GM20431 (cell line): ENCODE measurements around the gene ZFYVE21.

Experiments used
- in situ Hi-C: fragments of 300-500 bp; cut with MseI, MboI; formaldehyde crosslinking; loops from one replicate; pipeline ENCODE4 v1.15.0; 2020; ENCODE audit warnings: low sequenced_read_pairs; ENCODE audit not compliant: unreplicated experiment

The ZFYVE21 gene

GRCh38 chr14:103735439-103735814 lies 19.8 kb downstream of the ZFYVE21 start:
- in situ Hi-C loops: no loop called here

- in situ Hi-C loops: no loop called here
Measured at GRCh38 chr14:103735815-103736545, 20.4 kb downstream of the ZFYVE21 start.

DNA sequence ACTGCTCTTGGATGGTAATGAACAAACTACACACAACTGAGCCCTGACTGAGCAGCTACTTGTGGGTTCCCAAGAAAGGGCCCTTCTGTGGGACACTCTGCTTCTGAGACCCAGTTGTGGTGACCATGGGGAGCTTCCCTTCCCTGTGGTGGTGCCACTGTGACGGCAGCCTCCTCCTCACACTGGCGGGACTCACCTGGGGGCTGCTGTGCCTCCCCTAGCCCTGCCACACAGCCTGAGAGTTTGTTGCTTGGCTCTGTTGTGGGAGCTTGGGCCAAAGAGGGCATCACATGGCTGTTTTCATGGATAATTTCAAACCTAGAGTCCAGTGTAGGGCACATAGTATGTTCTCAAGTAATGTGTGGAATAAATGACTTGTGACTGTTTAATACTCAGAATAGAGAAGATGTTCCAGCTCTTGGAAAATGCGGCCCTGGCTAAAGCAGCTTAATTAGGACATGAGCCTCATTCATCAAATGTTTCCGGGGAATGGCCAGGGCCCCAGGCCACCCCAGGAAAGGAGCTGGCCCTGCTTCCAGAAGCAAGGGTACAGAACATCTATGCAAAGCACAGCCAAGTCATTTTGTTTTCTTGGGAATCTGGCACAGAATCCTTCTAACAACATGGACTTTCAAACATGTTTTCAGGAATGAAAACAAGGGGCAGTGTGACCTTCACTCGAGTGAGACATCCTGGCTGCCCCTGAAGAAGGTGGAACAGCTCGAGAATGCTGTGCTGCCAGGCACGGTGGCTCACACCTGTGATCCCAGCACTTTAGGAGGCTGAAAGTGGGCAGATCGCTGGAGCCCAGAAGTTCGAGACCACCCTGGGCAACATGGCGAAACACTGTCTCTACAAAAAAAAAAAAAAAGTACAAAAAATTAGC lies 21.2 kb downstream of the ZFYVE21 start:
- in situ Hi-C loops: no loop called here

DNA sequence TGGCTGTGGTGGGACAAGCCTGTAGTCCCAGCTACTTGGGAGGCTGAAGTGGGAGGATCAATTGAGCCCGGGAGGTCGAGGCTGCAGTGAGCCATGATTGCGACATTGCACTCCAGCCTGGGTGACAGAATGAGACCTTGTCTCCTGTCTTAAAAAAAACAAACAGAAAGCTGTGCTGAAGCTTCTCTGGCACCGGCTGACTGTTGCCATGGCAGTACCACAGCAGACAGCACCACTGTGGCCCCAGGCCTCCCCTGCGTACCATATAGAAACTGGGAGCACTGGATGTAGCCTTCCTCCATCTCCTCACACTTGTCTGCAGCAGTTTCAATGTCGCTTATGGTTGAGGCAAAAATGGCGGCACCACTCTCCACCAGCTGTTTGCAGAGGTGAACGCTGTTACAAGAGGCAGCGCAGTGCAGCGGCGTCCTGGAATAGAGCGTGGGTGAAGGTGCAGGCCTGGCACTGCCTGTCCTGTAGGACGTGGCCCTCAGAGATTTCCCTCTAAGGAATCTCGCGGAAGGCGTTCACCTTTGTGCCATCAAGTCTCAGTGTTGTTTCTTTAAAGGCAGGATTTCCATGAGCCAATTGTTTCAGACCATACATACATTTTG lies 21.9 kb downstream of the ZFYVE21 start:
- in situ Hi-C loops: no loop called here

GRCh38 chr14:103738166-103738565 lies 22.6 kb downstream of the ZFYVE21 start:
- in situ Hi-C loops: no loop called here

GRCh38 chr14:103738701-103739451 lies 23.3 kb downstream of the ZFYVE21 start:
- in situ Hi-C loops: no loop called here

- in situ Hi-C loops: no loop called here
Measured at GRCh38 chr14:103739466-103739792, 23.8 kb downstream of the ZFYVE21 start.

GRCh38 chr14:103739793-103740501 lies 24.3 kb downstream of the ZFYVE21 start:
- in situ Hi-C loops: no loop called here

DNA sequence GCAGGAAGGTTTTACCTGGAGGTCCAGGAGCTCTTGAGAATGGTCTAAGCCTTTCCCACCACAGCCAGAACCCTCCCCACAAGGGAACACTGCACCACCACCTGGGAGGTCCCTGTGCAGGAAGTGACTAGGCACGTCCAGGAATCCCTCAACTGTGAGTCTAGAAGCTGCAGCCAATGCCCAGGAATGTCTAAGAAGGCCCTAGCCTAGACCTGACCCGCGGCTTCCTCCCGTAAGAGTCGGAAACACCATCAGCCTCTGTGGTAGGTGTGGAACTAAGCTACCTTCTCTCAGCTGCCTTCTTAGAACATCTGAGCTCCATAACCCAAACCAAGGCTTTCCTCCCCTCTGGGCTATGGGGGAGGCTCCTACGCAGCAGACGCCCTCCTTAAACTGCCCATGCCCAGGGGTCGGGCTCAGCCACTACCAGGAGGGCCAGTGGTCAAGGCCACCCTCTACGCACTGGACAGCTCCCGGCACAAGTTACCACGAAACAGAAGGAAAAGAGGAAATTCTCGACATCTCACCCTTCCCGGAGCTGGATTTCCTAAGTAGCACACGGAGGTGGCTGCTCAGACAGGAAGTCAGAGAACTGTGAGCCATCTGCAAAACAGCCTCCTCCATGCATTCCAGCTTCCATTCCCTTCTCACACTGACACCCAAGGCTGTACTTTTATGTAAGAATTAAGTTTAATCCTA lies 25.5 kb downstream of the ZFYVE21 start:
- in situ Hi-C loops: no loop called here

GRCh38 chr14:103741876-103742275 lies 26.3 kb downstream of the ZFYVE21 start:
- in situ Hi-C loops: no loop called here

DNA sequence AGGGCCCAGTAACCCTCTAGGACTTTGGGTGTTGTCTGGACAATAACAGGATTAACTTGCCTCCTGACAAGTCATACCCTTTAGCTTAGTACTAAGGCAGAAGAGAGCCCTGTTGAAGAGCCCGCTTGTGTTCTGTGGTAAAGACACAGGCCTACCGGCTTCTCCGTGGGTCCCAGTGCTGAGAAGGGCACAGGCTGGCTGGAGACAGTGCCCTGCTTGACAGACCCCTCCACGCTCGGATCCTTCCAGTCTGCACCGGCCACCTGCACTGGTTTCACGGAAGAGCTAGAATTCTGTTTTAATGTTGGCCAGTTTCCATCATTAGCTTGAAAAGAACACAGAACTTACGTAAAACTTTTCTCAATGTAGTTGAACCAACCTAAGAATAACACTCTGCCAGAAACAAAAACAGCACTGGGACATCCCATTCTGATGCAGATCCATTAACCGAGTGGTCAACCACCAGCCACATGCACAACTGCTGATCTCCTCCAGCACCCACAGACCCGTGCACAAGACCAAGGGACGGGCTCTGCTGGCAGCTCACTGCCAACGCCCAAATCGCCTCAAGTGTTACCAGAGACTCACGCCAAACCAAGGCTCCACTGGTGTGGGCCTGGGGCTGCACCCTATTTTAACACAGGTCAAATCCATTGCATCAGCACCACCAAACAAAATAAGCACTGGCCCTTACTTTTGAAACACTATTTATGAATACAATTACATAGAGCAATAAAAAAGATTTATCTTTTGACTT lies 27.1 kb downstream of the ZFYVE21 start:
- in situ Hi-C loops: no loop called here

DNA sequence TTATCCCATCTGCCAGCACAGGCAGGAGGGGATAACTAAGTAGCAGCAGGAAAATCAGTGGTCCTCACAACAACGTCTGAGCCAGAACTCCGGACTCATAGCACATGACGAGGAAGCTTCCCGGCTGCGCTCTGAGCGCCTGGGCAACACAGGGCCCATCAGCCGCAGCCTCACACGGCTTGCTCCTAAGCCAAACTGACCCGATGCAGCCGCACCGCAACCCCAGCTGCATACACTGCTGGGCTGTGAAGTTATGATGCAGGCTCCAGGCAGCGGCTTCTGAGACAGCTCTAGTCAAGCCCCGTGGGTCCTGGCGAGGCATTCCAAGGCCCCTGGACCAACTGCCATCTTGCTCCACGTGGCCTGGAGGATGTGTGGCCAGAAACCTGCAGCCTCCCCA lies 28.1 kb downstream of the ZFYVE21 start:
- in situ Hi-C loops: no loop called here

DNA sequence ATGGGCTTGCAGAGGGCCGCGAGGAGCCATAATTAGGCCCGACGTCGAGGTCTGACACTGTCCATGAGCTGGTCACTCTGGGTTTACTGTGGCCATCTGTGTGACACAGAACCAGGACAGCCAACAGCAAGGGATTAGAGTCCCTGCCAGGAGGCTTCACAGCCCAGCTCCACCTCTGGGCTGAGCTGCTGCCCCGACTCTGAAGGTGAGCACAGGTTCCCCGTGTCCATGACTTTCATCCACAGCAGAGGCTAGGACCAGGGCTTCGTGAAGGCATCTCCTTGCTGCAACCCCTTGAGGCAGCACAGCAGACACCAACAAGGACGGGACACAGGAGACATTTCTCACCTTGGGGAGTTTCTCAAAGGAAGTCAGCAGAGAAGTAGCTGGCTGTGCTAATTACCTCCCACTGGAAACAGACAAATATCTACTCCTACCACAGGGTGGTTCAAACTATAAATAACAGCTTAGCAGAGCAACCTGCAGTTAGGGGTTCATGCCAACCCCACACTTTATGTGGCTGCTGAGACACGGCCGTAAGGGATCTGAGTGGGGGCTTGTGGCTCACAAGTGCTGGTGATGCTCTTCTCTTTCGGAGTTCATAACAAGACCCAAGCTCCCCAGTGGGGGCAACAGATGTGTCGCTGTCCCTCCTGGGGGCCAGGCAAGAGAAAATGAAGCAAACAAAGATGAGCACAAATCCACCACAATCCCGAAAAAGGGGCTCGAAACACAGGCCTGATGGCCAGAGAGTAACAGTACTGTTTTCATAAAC lies 29.2 kb downstream of the ZFYVE21 start:
- in situ Hi-C loops: no loop called here

DNA sequence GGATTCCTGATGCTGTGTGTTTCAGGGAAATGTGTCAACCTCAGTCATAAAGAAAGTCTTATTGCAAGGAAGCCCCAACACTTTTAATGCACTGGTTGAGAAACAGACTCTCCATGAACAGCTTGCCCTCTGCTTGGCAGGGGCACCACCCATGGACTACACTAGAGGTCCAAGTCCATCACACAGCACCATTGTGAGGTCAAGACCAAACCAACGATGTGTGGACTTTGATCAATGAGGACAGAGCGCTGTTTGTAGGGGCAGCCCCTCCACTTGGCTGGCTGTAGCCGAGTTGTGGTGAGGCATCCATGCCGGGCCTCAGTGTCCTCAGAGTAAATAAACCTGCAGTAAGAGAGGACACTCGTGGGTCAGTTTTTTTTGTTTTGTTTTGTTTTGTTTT lies 29.8 kb downstream of the ZFYVE21 start:
- in situ Hi-C loops: no loop called here

- in situ Hi-C loops: no loop called here
Measured at GRCh38 chr14:103746701-103747100, 31.1 kb downstream of the ZFYVE21 start.

GRCh38 chr14:103748534-103748857 lies 32.9 kb downstream of the ZFYVE21 start:
- in situ Hi-C loops: no loop called here

- in situ Hi-C loops: no loop called here
Measured at GRCh38 chr14:103749452-103749851, 33.8 kb downstream of the ZFYVE21 start.

GRCh38 chr14:103749860-103750259 lies 34.2 kb downstream of the ZFYVE21 start:
- in situ Hi-C loops: no loop called here
